Midbrain (tissue), 1 donor: ENCODE data around the gene UBE2G1.
A peak's percentile ranks its signal among the peaks of the same experiment; 100 is the strongest.
"Not testable (repeated sequence)": the region's sequence is repeated elsewhere in the genome, so short reads cannot be mapped to it uniquely, and the experiment has no call there.

Experiments
- DNase-seq: peaks from one replicate; lab custom pipeline; 2025; lab: John Stamatoyannopoulos, UW

The UBE2G1 gene

DNA sequence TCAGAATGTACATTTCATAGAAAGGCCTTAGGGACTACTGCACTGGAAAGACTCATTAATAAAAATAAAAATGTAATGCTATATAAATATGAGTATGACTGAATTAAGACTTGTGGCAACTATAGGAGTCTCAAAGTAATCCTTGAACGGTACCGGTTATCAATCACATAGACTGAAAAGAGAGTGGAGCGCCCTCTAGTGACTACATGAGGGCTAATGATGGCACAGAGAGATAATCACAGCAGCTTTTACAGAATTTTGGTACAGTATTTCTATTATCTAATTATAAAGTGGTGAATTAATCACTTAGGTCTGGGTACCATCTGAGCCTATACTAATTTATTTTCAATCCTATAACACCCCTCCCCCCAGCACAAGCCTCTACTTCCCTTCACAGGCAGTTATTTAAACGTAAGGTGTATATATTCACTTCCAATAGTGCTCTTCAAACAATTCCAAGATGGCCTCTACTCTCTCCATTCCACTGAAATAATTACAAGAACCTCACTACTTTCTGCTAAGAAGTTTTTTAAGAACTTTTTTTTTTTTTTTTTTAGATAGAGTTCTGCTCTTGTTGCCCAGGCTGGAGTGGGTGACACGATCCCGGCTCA lies 62.0 kb downstream of the UBE2G1 start:
- peak; percentile 58 for DNase-seq

DNA sequence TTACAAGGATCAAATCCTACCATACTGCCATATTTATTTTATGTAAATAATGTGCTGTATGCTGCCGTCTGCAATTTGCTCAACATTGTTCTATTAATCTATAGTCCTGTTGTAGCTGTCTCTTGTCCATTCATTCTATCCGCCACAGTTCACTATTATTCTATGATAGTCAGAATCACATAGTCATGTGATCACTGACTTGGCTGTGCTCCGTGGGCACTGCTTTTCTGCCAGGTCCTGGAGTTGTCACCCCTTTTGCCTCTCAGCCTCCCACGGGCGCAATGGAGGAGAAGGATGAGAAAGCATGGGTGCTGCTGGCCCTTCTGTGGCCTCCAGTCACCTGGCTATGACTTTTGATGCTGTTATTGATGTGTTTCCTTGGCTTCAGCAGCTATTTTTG lies 65.4 kb downstream of the UBE2G1 start:
- peak; percentile 76 for DNase-seq

DNA sequence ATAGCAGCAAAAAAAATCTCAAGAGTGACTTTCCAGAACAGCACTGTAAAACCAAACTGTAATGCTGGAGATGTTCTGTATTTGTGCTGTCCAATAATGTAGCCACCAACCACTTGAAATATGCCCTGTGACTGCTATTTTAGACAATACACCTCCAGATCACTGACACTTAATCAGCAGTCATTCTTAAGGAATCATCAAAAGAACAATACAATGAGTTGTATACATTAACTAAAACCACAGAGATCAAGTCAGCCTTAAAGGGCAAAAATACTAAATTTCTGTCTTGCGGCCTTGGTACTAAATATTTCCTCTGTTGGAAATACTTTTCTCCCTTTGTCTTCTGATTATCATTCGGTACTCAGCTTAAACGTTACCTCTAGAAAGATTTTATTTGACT lies 69.1 kb downstream of the UBE2G1 start:
- DNase-seq, result no peak

DNA sequence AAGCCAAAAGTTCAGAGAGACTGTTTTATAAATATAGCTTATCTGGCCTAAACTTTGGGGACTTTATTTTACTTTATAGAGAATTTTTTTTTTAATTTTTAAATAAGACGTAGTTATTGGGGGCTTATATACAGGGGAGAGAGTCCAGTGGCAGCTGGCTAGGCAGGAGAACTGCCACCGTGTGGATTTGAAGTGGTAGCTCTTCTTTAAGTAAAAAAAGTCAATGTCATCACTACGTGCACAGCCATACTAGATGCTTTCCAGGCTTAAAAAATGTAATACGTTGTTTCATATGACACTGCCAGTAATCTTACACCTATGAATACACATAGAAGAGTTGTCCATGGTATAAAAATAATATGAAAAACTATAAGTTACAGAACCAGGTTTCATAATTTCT lies 70.8 kb downstream of the UBE2G1 start:
- no peak for DNase-seq

DNA sequence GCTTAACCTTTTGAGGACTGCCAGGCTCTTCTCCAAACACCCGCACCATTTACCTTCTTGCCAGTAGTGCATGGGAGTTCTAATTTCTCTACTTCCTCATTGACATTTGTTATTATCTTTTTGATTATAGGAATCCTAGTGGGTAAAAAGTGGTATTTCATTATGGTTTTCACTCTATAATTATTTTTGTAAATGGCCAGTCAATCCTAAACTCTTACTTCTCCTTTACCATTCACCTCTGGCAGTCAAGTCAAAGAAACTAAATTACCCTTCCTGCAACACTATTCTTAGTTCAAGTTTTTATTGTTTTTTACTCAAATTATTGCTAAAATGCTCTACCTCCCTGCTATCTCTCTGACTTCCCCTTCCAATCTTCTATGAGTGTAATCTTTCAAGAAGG lies 72.9 kb downstream of the UBE2G1 start:
- no peak for DNase-seq

DNA sequence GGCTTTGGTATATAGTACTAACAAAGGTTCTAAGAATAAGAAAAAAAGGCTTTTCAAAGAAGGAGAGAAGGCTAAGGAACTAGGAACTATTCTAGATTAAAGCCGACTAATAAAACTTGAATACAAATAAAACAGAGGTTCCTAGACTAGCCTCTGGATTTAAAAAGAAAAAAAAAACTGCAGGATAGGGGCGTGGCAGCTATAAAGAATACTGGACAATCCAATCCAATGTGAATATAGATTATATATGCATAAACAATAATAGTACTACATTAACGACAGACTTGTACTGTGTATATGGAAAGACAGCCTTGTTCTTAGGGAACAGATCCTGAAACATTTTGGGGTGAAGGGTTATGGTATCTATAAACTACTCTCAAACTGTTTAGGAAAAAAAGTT lies 78.8 kb downstream of the UBE2G1 start:
- DNase-seq, result no peak

DNA sequence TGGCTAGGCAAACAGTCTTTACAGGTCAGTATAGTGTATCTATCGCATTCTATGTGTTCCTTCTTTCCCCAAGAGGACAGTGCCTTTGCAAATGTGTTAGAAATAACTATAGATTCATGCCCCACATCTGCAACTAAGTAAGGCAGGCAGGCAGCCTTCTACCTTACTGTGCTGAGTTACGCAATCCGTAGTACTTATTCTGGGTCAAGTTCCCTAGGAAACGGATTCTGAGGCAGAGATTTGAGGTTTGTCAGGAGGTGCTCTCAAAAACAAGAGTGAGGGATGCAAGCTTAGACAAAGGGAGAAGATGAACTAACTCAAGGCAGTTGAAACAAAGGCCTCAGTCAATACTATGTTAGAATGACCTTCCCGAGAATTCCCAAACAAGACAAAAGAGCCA lies 90.0 kb downstream of the UBE2G1 start:
- DNase-seq, result no peak

DNA sequence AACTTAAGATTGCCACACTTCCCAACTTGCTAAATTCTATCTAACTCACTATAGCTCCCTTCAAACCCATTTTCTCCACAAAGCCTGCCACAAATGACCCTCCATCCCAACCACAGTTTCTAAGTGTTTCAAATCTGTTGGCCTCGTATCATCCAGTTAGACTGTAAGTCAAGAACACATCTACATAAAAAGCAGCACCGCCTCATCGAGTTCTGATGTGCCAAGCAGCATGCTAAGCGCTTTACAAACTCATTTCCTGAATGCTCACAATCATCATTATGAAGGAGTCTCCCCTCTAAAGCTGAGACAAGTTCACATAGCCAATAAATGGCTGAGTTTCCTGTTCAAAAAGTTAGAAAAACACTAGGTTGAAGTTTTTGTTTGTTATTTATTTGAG lies 93.5 kb downstream of the UBE2G1 start:
- no peak for DNase-seq

DNA sequence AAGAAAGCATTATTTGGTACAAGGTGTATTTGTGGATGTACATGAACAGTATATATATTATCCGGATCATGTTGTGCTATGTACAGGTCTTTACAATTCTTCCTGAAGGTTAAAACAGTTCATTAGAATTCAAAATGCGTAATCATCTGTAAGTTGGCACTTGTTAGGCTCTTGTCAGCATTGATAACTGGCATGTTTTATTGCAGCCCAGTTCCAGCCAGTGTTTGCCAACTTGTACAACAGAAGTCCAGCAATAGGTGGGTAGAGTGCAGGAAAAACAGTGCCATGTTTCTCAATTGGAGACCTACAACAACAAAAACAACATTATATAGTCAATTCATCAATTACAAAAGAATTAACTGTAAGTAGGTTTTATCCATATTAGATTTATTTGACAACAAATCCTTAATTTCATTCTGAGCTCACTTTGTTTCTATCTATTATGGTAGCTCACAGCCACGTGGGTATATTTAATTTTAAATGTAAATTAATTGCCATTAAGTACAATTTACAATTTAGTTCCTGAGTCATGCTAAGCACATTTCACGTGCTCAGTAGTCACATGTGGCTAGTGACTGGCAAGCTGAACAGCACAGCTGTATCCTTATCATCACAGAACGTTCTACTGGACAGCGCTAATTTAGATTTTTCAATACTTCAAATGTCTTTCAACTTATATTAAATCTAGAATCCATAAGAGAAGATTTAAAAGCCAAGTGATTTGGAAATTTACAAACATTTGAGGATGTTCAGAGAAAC lies 94.1 kb downstream of the UBE2G1 start:
- peak; percentile 18 for DNase-seq

DNA sequence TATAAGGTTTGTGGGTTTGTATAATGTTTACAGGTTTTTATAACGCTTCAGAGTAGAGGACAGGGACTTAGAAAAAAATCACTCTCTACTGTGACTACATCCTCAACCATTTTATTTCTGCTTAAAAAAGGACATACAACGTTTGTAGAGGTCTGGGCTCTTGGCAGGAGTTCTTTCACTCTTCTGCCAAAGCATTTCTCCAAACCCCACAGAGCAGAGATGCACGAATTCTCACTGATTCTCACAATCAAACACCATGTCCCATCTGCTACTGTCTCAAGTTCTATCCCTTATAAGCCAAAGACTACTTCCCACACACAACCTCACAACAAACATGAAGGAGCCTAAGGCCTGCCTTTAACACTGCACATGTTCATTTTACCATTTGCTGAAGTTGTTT lies 95.7 kb downstream of the UBE2G1 start:
- DNase-seq, result no peak

DNA sequence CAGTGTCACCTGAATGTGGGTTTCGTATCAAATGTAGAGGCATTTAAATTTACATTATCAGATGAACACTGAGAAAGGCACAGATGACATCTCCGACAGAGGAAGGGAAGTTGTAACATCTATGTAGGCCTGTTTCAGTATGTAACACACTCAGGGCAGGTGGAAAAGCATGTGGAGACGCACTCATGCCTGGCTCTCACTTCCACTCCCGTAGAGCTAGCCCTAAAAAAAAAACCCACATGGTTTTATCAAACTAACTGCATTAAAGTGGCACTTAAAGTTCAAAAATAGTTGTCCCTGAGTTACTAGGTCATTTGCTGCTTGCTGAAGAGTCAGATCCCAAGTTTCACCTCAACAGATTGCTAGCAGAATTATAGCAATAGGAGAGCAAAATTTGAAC lies 96.6 kb downstream of the UBE2G1 start:
- no peak for DNase-seq

DNA sequence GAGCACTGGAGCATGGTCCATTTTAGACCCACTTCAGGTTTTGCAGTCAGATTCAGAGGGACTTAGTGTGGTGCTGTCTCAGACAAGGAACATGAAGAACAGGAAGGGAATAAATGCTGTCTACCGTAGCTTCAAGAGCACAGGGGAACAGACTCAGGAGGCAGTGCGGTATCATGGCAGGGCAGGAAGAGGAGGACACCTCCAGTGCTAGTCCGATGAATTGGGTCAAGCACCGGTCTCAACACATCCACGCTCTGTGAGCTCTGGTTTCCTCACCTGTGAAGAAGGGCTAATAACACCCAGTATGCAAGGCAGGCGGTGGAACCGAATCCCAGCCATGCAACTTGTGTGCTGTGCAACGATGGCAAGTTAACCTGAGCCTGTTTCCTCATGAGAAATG lies 99.1 kb downstream of the UBE2G1 start:
- no peak for DNase-seq

DNA sequence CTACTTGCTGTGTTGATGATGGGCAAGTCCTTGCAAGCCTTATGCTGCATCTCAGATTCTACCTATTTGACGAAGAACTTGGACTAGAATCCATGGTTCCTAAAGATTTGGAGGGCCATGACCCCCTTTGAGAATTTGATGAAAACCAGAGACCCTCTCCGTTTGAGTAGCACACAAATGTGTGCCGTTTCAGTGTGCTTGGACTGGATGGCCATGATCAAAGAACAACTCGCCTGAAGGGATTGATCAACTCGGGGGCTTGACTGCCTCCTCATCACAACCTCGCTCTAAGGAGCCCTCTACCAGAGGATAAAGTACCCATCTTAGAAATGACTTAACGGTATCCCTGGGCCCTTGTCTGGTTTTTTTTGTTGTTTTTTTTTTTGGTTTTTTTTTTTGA lies 99.9 kb downstream of the UBE2G1 start:
- DNase-seq, result no peak

DNA sequence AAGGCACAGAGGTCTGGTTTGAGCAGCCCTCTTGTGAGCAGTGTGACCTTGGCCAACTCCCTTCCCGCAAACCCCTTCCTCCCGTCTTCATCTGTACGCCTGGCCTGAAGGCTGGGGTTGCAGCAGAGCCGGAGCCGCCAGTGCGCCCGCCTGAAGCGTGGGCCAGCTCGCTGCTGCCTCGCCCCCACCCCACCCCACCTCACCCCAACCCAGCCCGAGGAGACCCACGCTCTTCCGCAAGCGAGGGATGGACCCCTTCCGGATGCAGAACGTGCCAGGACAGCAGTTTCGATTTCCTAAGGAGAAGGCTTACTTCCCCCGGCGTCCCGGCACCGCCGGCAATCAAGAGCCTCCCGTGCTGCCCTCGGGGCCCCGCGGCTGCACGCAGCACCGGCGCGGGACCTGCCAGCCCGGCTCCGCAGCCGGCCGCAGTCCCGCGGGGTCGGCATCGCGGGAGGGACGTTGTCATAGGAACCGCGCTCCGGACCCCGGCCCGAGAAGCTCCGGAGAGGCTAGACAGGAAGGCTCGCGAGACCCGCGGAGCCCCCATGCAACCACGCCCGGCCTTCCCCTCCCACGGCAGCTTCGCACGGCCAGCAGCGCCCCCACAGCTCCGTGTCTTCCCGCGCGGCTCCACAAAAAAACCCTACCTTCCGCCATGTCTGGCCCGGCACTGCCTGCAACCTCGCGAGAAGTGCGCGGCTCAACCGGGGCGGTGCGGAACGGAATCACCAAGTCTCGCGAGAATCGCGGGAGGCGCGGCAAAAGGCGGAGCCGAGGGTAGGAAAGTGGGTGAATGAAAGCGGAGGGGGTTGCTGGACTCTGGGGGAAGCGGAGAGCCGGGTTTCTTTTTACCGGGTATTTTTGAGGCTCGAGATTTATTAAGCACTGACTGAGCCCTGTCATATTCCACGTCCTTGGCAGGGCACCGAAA lies 102.9 kb downstream of the UBE2G1 start, which contains the start of gene ANKFY1:
ANKFY1 (minus strand) TSS at position 698 of the 934 bp plus-strand sequence; CDS start at position 660, 38 bp downstream.
- peak; percentile 95 for DNase-seq

DNA sequence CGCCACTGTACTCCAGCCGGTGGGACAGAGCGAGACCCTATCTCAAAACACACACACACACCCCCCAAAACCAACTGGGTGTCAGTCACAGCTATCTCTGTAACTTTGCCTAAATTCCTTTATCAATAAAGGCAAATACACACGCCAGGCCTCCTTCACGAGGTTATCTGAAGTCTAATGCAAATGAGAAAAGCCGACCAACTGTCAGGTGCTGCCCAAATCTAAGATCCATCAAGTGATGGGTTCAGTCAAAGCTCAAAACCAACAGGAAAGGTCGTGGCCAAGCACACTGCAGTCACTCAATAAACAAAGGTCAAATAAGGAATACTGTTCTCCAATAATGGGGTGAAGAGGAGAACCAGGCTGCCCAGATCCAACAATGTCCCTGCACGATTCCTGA lies 103.8 kb downstream of the UBE2G1 start:
- DNase-seq, result no peak

DNA sequence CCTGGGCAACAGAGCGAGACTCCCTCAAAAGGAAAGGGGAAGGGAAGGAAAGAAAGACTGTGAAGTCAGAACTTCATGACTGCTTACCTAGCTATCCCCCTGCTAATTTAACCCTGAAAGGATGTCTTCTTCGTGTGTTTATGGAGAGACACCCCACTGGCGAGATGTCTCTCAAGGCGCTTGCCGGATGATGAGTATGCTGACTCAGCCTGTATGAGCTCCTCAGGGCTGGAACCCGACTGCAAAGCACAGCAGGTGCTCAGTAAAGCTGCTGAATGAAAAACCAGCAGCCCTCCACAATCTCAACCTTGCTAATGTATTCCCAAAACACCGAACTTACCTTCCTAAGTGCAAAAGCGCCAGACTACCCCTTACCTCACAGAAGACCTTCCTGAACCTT lies 105.0 kb downstream of the UBE2G1 start:
- no peak for DNase-seq

DNA sequence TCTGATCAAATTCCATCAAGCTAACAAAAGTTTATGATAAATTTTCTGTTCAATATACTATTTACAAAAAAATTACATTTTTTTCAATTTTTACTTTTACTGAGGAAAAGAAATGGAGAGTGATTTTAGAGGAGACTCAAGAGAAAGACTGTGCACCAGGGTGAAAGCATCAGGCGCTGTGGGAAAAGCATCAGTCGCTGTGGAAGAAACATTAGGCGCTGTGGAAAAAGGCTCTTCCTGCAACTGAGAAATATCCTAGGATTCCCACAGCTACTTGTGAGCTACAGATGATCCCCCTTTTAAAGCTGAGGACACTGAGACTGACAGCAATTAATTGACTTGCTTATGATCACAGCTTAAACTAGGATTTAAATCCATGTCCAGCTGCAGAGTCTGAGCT lies 107.6 kb downstream of the UBE2G1 start:
- no peak for DNase-seq

DNA sequence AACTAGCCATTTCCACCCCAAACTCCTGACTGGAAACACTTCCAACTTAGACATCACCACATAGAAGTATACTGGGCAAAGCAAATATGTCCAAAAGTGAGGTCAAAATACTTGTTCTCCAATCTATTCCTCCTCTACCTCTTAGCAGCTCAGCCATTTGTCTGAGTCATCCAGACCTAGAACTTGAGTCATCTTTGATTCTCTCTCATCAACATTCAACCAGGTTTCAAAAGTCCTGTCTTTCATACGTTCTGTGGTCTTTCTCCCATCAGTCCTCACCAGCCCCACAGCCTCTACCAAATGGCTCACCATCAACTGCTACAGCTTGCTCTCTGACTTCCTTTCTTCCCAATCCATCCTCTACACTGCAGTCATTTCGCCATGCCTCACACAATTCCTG lies 109.5 kb downstream of the UBE2G1 start:
- DNase-seq, result no peak

DNA sequence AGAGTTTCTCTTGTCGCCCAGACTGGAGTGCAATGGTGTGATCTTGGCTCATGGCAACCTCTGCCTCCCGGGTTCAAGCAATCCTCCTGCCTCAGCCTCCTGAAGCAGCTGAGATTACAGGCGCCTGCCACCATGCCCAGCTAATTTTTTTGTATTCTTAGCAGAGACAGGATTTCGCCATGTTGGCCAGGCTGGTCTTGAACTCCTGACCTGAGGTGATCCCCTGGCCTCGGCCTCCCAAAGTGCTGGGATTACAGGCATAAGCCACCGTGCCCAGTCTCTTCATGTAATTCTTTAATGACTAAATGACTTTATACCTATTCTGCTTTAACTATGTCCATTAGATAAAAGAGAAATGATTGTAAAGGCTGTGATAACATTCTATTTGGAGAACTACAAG lies 111.2 kb downstream of the UBE2G1 start:
- not testable (repeated sequence) for DNase-seq

DNA sequence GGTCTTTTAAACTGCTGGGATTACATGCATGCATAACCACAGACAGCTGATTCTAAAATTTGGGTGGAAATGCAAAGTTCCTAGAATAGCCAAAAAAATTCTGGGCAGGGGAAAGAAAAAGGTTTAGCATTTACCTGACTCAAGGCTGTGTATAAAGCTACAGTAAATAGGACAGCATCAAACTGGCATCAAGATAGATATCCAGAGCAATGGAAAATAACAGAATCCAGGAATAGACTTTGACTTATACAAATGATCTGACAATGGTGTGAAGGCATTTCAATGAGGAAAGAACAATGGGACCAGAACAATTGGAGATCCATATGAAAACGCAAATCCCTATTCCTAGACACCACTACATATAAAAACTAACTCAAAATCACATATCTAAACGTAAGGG lies 115.6 kb downstream of the UBE2G1 start:
- no peak for DNase-seq

DNA sequence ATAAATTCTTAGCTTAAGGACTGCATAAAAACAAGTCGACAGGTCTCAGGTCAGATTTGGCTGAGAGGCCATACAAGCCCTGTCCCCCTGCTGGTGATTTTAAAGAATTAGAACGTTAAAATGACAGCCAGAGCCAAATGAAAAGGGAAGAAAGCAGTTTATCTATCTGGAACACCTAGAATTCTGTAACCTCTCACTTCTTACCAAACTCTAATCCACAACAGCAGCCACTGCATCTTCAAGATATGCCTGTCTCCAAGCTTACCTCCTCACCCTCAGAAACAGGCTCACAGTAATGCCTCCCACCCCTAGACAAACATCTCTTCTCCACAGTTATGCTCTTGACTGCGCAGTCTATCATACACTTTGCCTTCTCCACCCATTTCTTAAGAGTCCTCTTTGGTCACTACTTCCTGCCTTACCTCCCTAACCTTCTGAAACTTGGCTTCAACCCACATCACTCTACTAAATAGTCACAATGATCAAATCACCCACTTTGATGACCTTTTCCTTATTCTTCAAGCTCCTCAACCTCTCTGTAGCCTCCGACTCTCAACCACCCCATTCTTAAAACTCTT lies 116.9 kb downstream of the UBE2G1 start:
- DNase-seq, result no peak

DNA sequence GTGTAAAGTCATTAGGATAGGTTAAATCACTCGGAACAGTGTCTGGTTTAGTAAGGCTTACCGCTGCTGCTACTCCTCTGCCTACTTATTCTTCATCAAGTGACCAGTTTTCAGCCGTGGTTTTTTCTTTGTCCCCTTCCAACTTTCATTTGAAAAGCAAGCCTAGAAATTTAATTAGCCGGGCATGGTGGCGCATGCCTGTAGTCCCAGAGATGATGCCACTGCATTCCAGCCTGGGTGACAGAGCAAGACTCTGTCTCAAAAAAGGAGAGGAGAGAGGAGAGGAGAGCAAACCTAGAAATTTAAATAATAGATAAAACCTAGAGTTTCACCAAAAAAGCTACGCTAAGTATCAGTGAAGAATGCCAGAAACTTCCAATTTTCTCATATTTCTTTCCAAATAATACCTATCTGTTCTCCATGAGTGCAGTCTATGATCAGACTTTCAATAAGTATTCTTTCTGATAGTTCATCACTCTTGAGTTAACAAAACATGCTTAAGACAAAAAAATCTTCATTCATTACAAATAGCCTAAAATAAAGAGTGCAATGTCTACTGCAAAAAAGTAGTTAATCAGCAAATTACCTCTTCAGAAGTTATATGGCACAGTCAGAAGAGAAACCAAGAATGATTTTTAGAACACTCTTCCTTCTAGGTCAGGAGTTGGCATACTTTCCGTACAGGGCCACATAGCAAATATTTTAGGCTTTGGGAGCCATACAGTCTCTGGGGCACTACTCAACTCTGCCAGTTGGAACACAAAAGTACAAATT lies 117.8 kb downstream of the UBE2G1 start:
- no peak for DNase-seq
